Thyroid gland (tissue), 4 donors: ENCODE measurements around the gene HDAC7. TPM values are rescaled to one million over a fixed set of nuclear protein-coding genes. Genes with fewer than 3 reads are reported as not detected.

Source experiments
- DNase-seq, 2 donors: peaks; one replicate each; pipeline ENCODE4 v3.0.0-alpha.2; 2019
- H3K27ac ChIP-seq, 3 donors: fragments of 200-600 bp; sonication (generic); 1 replicate in 2 of 3; 2 replicates in 1 of 3; pipeline ENCODE4 v1.5.1; 2016 to 2019; ENCODE audit warnings: mild to moderate bottlenecking in 1 of 3, moderate library complexity in 1 of 3
- H3K27me3 ChIP-seq: fragments of 200-600 bp; sonication (generic); one replicate; pipeline ENCODE4 v1.5.1; 2019
- H3K36me3 ChIP-seq, 2 donors: fragments of 200-600 bp; sonication (generic); one replicate each; pipeline ENCODE4 v1.5.1; 2016 to 2019
- H3K4me1 ChIP-seq, 2 donors: fragments of 200-600 bp; sonication (generic); one replicate each; pipeline ENCODE4 v1.5.1; 2017 to 2019
- H3K4me3 ChIP-seq, 3 donors: fragments of 200-600 bp; sonication (generic); replicated peaks in 1 of 3; 1 replicate in 2 of 3; 2 replicates in 1 of 3; pipeline ENCODE4 v1.5.1; 2016; ENCODE audit warnings: mild to moderate bottlenecking in 1 of 3
- H3K9me3 ChIP-seq: fragments of 200-600 bp; sonication (generic); one replicate; pipeline ENCODE4 v1.5.1; 2017
- POLR2A ChIP-seq, 2 donors: fragments of 450-650 bp; IDR thresholded peaks; one replicate each; pipeline ENCODE4 v1.6.1; 2017; ENCODE audit warnings: antibody characterized with exemption in 2 of 2, mild to moderate bottlenecking in 2 of 2, moderate library complexity in 1 of 2
- WGBS, 2 donors: methylation state at CpG; one replicate each; pipeline ENCODE4 v1.1.5; 2017; 5-methylcytosine and 5-hydroxymethylcytosine counted together
- intact Hi-C: fragments of 100-400 bp; cut with DNase I; formaldehyde crosslinking; loops from one replicate; pipeline ENCODE4 v1.15.1; 2023
- total RNA-seq, 4 donors: library from RNA; depleted of rRNA; stranded (reverse); fragments of >200 nt; gene quantifications; one replicate each; pipeline ENCODE4 v1.2.3, GENCODE V29; 2016
- TF ChIP-seq, protein P1 (sequence below), 6 experiments: fragments of 200-600 bp in 3 of 6; fragments of 450-650 bp in 3 of 6; sonication (generic) in 3 of 6; IDR thresholded peaks; one replicate each; pipeline ENCODE4 v1.5.1; 2016 to 2019; ENCODE audit warnings: antibody characterized with exemption in 6 of 6, mild to moderate bottlenecking in 2 of 6, inconsistent platforms in 1 of 6, moderate library complexity in 1 of 6

HDAC7 gene
- 10 to 100 TPM; 44.5 to 61.9 (median 52.6) TPM for total RNA-seq

DNA sequence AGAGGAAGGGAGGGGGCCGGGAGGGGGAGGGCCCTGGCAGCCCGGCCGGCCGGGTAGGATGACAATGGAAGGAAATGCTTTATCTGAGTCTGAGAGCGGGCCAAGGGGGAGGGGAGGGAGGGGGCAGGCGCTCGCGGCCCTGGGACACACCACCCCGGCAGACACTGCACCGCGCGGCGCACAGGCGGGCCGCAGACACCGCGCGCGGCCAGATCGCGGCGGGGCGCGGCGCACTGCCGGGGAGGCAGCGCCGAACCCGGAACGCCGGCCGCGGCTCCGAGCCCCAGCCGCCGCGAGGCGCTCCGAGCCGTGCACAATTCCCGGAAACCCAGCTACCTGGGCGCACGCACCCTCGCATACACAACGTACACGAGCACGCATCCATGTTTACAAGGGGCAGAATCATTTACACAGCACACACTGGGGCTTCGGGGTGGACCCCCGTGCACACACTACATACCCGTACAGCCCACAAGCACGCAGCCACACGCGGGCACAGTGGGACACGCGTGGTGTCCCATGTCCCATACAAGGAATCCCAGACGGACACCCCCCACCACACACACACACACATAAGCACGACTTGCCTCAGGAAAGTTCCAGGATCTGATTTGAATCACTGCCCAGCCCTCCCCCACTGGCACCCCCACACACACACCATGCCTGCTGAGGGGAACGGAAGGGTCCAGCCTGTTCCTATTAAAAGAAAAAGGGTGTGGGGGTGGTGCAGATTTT lies at the start of gene HDAC7:
TSS of gene HDAC7 (minus strand) at position 8 of the 735 bp plus-strand sequence. CDS start 118 bp downstream, outside the sequence.
- H3K9me3 ChIP-seq, result no peaks in the 10 kb centered on the region
- H3K36me3 ChIP-seq, result no peaks in the 10 kb centered on the region
- intact Hi-C loops, result no loop called here
- peak within 1 kb of the TSS; percentile 94 to 98 (median 98) for H3K27ac ChIP-seq
- TF ChIP-seq, protein P1, sequence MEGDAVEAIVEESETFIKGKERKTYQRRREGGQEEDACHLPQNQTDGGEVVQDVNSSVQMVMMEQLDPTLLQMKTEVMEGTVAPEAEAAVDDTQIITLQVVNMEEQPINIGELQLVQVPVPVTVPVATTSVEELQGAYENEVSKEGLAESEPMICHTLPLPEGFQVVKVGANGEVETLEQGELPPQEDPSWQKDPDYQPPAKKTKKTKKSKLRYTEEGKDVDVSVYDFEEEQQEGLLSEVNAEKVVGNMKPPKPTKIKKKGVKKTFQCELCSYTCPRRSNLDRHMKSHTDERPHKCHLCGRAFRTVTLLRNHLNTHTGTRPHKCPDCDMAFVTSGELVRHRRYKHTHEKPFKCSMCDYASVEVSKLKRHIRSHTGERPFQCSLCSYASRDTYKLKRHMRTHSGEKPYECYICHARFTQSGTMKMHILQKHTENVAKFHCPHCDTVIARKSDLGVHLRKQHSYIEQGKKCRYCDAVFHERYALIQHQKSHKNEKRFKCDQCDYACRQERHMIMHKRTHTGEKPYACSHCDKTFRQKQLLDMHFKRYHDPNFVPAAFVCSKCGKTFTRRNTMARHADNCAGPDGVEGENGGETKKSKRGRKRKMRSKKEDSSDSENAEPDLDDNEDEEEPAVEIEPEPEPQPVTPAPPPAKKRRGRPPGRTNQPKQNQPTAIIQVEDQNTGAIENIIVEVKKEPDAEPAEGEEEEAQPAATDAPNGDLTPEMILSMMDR (IDR thresholded peaks at IDR 0.05), result peak in 1 of 6 experiments; percentile 4
- peak in 1 of 2 donors; percentile 81 for TF ChIP-seq POLR2A (IDR thresholded peaks at IDR 0.05)
- H3K4me3 ChIP-seq, result peak within 1 kb of the TSS; percentile 21 to 82 (median 46)
- peaks cover 64 to 82% of the 10 kb centered on the region in 2 donors for H3K4me1 ChIP-seq
- 0% methylated on average over 7 to 27 of the region's 58 CpGs for WGBS, 2 donors
- no peaks in the 10 kb centered on the region for H3K27me3 ChIP-seq
- peak; percentile 85 to 89 for DNase-seq

DNA sequence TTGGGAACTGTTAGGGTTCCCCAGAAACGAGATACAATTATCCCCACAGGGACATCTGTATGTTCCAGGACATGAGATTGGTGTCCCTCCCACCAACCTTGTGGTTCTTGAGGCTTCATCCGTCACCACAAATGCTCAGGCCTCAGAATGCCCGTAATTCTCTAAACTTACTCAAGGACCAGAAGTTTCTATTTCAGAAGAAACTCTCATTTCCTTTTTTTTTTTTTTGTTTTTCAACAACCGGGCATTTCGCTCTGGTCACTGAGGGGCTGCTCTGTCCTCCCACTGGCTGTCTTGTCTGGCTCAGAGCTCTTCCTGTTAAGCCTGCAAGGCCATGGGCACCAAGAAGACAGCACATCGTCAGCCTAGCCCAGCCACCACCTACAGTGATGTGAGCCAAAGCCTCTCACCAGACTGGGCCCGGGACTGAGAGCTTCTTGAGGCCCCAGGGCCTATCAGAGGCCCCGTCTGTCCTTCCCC lies 48.9 kb upstream of the HDAC7 start:
- DNase-seq, result no peak
- intact Hi-C loops, result no loop called here
- Histone ChIP-seq H3K27me3 (no peaks in the 10 kb centered on the region), H3K9me3 (no peaks in the 10 kb centered on the region), H3K4me1 (peaks cover 7 to 16% of the 10 kb centered on the region in 2 donors), H3K4me3 (no peak overlapping the region), H3K36me3 (no peaks in the 10 kb centered on the region), H3K27ac (no peak overlapping the region)
- TF ChIP-seq, protein P1 (IDR thresholded peaks at IDR 0.05), result no peak
- no peak for TF ChIP-seq POLR2A (IDR thresholded peaks at IDR 0.05)
- WGBS, 2 donors, result 78 to 87% methylated on average over 8 of the region's 8 CpGs

DNA sequence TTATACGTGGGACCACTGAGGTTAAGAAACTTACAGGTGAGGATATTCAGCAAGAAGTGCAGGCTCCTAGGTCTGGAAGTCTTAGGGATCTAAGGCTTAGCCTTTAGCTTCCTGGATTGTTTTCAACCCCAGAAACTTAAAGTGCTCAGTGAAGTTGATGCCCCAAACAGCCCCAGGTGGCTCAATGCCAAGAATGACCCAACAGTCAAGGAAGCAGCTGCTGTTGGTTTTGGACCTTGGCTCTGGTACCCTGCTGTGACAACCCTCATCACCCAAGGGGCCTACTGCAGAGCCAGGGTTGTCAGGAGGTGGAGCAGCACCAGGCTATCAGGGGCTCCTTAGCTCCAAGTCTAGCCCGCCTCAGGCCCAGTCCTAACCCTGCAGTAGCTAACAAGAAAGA lies 48.3 kb upstream of the HDAC7 start:
- no peak for DNase-seq
- TF ChIP-seq POLR2A (IDR thresholded peaks at IDR 0.05), result no peak
- TF ChIP-seq, protein P1 (IDR thresholded peaks at IDR 0.05), result no peak
- no peak overlapping the region for H3K4me3 ChIP-seq
- H3K36me3 ChIP-seq, result no peaks in the 10 kb centered on the region
- H3K27ac ChIP-seq, result no peak overlapping the region
- intact Hi-C loops, result no loop called here
- no peaks in the 10 kb centered on the region for H3K9me3 ChIP-seq
- no peaks in the 10 kb centered on the region for H3K27me3 ChIP-seq
- peaks cover 7 to 16% of the 10 kb centered on the region in 2 donors for H3K4me1 ChIP-seq
- WGBS, 2 donors, result 79 to 83% methylated on average over 2 of the region's 2 CpGs

DNA sequence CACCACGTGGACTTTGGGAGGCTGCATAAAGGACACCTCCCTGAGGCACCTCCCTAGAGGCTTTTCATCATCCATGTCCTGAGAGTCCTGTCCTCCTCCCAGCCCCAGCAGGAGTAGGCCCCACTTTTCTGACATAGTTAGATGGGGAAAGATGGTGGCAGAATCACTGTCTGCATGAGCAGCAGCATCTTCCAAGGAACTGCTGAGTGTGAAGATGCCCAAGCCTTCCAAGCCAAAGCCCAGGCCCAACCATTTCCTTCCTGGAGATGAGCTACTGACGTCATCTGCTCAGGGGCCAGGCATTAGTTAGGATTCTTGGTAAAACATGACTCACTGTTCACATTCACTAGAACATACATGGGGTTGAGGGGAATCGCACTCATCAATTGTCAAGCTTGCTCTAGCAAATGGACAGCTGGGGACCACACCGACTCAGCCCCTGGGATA lies 47.8 kb upstream of the HDAC7 start:
- DNase-seq, result no peak
- no peaks in the 10 kb centered on the region for H3K36me3 ChIP-seq
- intact Hi-C loops, result no loop called here
- no peaks in the 10 kb centered on the region for H3K27me3 ChIP-seq
- peaks cover 7 to 16% of the 10 kb centered on the region in 2 donors for H3K4me1 ChIP-seq
- no peak overlapping the region for H3K27ac ChIP-seq
- WGBS, 2 donors, result 90 to 95% methylated on average over 4 of the region's 4 CpGs
- TF ChIP-seq POLR2A (IDR thresholded peaks at IDR 0.05), result no peak
- TF ChIP-seq, protein P1 (IDR thresholded peaks at IDR 0.05), result no peak
- H3K4me3 ChIP-seq, result no peak overlapping the region
- H3K9me3 ChIP-seq, result no peaks in the 10 kb centered on the region

DNA sequence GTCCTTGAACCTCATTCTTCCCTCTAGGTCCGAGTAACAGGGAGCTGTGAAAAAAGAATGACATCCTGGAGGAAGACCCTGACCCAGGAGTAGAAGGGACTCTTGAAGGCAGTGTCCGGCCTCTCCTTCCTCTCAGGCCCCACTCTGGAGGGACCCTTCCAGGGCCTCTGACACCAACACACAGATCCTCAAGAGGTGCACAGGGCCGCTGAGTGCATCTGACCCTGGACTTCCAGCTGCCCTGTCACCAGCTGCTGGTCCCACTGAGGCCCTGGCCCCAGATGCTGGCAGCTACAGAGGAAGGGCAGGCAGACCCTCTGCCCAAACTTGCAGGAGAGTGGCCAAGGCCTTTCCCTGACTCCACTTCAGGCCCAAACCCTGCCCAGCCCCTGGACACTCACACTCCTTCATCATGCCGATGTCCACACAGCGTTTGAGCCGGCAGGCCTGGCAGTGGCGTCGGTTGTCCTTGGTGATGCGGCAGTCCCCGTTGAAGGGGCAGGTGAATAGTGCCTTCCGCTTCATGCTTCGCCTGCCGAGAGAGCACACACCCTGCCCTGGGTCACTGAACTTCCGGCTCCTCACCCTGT lies 45.0 kb upstream of the HDAC7 start:
- no peak overlapping the region for H3K4me3 ChIP-seq
- no peaks in the 10 kb centered on the region for H3K27me3 ChIP-seq
- H3K36me3 ChIP-seq, result no peaks in the 10 kb centered on the region
- H3K9me3 ChIP-seq, result no peaks in the 10 kb centered on the region
- no peak for DNase-seq
- 96 to 98% methylated on average over 11 to 14 of the region's 14 CpGs for WGBS, 2 donors
- H3K27ac ChIP-seq, result no peak overlapping the region
- intact Hi-C loops, result no loop called here
- peaks cover 0 to 5% of the 10 kb centered on the region in 2 donors for H3K4me1 ChIP-seq
- TF ChIP-seq POLR2A (IDR thresholded peaks at IDR 0.05), result no peak
- TF ChIP-seq, protein P1 (IDR thresholded peaks at IDR 0.05), result no peak
